ENCODE results near the gene RET.

Gene RET

DNA sequence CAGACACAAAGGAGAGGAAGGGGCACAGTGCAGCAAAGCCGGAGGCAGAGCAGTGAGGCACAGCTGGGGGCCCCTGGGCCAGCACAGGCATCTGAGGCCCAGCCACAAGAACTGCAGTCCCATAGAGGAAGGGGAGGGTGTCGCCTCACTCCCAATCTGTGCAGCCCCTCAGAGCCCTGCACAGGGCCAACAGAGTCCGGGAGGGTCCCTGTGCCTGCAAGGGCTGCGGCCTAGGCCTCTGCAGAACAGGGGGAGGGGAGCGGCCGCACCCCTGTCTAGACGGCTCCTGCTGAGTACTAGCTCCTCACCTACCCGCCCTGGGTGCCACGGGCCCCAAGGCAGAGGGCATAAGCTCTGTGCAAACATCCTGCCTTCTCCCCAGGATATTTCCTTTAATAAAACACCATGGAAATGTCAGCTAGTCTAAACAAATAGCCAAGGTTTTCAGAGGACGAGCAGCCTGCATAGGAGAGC, 32.4 kb upstream of the RET start:
- no peak overlapping the region for H3K27ac ChIP-seq
- ChIA-PET POLR2A (ENCODE audit: low non-redundant PET) (no interaction called here), CTCF (no interaction called here)
- no peak for DNase-seq (ENCODE audit: low spot score)
- TF ChIP-seq, protein P1, sequence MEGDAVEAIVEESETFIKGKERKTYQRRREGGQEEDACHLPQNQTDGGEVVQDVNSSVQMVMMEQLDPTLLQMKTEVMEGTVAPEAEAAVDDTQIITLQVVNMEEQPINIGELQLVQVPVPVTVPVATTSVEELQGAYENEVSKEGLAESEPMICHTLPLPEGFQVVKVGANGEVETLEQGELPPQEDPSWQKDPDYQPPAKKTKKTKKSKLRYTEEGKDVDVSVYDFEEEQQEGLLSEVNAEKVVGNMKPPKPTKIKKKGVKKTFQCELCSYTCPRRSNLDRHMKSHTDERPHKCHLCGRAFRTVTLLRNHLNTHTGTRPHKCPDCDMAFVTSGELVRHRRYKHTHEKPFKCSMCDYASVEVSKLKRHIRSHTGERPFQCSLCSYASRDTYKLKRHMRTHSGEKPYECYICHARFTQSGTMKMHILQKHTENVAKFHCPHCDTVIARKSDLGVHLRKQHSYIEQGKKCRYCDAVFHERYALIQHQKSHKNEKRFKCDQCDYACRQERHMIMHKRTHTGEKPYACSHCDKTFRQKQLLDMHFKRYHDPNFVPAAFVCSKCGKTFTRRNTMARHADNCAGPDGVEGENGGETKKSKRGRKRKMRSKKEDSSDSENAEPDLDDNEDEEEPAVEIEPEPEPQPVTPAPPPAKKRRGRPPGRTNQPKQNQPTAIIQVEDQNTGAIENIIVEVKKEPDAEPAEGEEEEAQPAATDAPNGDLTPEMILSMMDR (conservative IDR thresholded peaks at IDR 0.05; ENCODE audit: low read depth), result no peak

DNA sequence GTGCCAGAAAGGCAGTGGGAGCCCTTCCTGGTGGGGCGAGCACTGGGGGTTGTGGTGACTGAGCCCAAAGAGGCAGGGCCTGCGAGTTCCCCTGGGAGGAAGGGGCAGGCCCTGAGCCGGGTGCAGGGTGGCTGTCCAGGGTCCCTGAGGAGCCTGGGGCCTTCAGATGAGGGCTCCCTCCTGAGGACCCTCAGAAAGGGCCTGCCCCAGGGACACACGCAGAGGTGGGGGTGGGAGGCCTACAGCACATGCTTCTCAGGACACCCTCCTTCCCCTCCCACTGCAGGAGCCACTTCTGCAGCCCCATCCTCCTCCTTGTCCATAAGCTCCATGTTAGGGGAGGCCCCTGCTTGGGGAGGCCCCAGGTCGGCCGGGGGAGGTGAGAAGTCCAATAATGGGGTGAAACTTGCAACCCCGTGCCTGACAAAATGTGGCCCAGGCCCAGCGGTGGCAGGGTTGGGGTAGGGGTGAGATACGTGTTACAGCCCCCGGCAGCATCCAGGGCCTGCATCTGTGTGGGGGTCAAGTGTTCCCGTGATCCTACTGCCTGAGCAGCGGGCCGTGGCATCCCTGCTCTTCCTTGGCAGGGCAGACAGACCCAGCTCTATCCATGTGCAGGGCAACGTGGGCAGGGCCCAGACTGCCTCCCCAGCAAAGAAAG, 31.8 kb upstream of the RET start:
- TF ChIP-seq, protein P1 (conservative IDR thresholded peaks at IDR 0.05; ENCODE audit: low read depth), result no peak
- CTCF ChIA-PET, result no interaction called here
- POLR2A ChIA-PET (ENCODE audit: low non-redundant PET), result no interaction called here
- no peak for DNase-seq (ENCODE audit: low spot score)
- no peak overlapping the region for H3K27ac ChIP-seq

DNA sequence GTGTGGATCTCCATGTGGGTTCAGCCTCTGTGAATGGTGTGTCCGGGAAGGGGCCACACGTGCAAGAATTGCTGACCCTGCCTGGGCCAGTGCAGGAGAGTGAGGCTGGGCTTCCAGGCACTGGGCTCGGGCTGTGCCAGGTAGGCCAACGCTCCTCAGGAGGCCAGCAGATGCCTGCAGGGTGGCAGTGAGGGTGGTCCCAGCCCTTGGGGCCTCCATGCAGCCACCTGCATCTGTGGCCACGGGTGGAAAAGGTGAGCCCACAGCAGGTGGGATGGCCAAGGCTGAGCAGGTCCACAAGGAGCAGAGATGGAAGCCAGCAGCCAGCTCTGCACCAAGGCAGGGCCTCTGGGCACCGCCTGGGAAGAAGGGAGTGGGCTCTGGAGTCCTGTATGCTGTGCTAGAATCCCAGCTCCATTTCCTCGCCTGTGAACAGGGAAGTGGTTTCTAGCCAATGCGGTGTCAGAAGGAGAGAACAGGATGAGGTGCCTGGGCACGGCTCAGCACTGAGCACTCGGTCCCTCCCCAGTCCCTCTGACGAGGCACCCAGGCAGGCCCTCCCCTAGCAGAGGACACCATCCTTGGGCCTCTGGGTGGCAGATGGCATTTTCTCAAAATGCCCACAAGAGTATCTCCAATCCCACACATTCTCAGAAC, 31.1 kb upstream of the RET start:
- CTCF ChIA-PET, result no interaction called here
- TF ChIP-seq, protein P1 (conservative IDR thresholded peaks at IDR 0.05; ENCODE audit: low read depth), result no peak
- H3K27ac ChIP-seq, result no peak overlapping the region
- POLR2A ChIA-PET (ENCODE audit: low non-redundant PET), result no interaction called here
- DNase-seq (ENCODE audit: low spot score), result no peak

DNA sequence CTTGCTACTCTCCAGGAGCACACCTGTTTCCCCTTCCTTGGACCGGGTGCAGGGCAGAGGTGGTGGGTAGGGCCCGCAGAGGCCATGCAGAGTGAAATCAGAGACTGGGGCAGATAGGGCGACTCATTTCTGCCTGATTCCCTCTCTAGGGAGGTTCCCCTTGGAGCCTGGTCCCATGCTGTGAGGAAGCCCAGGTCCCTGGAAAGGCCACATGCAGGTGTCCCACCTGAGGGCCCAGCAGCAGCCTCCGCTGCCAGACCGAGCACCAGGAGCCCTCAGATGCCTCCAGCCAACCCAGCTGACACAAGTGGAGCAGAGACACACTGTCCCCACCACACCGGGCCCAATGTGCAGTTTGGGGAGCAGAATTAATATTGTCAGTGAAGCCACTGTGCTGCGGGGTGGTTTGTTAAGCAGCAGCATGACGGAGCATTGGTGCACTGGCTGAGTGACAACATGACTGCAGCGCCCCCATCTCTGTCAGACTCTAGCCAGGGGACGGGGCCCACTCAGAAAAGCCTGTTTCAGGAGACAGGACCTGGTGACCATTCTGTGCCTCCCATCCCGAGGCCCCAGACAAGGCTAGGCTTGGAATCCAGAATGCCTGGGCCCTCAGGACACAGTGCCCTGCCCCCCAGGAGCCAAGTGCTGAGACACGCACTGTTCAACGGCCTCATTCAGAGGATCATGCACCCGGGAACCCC, 30.4 kb upstream of the RET start:
- DNase-seq (ENCODE audit: low spot score), result no peak
- H3K27ac ChIP-seq, result no peak overlapping the region
- TF ChIP-seq, protein P1 (conservative IDR thresholded peaks at IDR 0.05; ENCODE audit: low read depth), result no peak
- POLR2A ChIA-PET (ENCODE audit: low non-redundant PET), result no interaction called here
- CTCF ChIA-PET, result no interaction called here

DNA sequence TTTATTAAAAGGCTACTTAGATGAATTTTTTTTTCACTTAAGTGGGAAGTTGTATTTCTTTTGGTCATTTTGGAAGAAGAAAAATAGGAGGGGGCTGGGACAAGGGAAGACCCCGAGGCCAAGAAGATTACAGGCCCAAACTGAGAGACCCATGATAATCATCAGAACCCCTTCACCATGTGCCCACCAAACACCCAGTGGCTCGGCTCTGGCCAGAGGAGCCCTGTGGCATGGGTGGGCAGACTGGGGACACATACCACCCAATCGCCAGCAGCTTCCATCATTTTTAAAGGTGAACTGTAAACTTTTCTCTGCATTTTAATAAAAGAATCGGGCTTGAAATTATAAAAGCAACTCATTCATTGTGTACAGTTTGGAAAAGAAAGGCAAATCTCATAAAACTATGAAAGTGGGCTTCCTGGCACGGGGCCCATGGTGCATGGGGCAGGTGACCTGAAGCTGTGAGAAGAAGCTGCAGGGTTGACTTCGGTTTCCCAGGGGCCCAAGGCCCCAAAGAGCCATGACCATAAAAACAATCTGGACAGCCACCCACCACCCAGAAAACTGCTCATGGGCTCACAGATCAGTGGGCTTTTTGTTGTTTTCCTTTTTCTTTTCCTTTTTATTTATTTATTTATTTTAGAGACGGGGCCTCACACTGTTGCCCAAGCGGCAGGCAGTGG, 29.4 kb upstream of the RET start:
- POLR2A ChIA-PET (ENCODE audit: low non-redundant PET), result no interaction called here

More for the DNA sequence above, 29.4 kb upstream of the RET start:
- CTCF ChIA-PET, result no interaction called here
- TF ChIP-seq, protein P1 (conservative IDR thresholded peaks at IDR 0.05; ENCODE audit: low read depth), result no peak
- H3K27ac ChIP-seq, result no peak overlapping the region
- no peak for DNase-seq (ENCODE audit: low spot score)

Data from RWPE1 (cell line).